ENCODE results near the gene OR6N1.

- no peak for TF ChIP-seq POLR2A (IDR thresholded peaks at IDR 0.05)
- TF ChIP-seq, protein P1, sequence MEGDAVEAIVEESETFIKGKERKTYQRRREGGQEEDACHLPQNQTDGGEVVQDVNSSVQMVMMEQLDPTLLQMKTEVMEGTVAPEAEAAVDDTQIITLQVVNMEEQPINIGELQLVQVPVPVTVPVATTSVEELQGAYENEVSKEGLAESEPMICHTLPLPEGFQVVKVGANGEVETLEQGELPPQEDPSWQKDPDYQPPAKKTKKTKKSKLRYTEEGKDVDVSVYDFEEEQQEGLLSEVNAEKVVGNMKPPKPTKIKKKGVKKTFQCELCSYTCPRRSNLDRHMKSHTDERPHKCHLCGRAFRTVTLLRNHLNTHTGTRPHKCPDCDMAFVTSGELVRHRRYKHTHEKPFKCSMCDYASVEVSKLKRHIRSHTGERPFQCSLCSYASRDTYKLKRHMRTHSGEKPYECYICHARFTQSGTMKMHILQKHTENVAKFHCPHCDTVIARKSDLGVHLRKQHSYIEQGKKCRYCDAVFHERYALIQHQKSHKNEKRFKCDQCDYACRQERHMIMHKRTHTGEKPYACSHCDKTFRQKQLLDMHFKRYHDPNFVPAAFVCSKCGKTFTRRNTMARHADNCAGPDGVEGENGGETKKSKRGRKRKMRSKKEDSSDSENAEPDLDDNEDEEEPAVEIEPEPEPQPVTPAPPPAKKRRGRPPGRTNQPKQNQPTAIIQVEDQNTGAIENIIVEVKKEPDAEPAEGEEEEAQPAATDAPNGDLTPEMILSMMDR (IDR thresholded peaks at IDR 0.05) = no peak
Observed at GRCh38 chr1:158732524-158732923, 39.5 kb downstream of the OR6N1 start.

All from testis (tissue), 2 donors.